Endothelial cell of umbilical vein (primary cell): ENCODE measurements around the gene TRIM23. TPM values are rescaled to one million over a fixed set of nuclear protein-coding genes. Genes with fewer than 3 reads are reported as not detected.
A peak's percentile ranks its signal among the peaks of the same experiment; 100 is the strongest.

Experiments used
- BruUV-seq: library from RNA; stranded (reverse); fragments of 400-500 nt; replicated peaks from 2 replicates; lab custom pipeline; 2021; lab: Mats Ljungman, UMichigan
- CTCF ChIA-PET: fragments of 300-600, 350-600 bp; sonication (Branson Sonifier 250); formaldehyde crosslinking; loops from one replicate; lab custom pipeline; 2021; ENCODE audit warnings: antibody characterized with exemption, inconsistent platforms; lab: Charles Lee
- POLR2A ChIA-PET: fragments of 300-600, 350-600 bp; sonication (Branson Sonifier 250); formaldehyde crosslinking; loops from one replicate; lab custom pipeline; 2021; ENCODE audit warnings: antibody characterized with exemption, inconsistent platforms; lab: Charles Lee
- DNase-seq: peaks from one replicate; pipeline ENCODE4 v3.0.0-alpha.2; 2011; ENCODE audit warnings: low read depth, low spot score
- FAIRE-seq: peaks from 2 replicates; lab custom pipeline; 2011; peaks lifted over from hg19 to GRCh38; lab: Jason Lieb, UNC
- H2AFZ ChIP-seq: 2 replicates; pipeline ENCODE4 v1.6.0; 2012; ENCODE audit warnings: low read depth, low read length, control low read depth, inconsistent platforms
- H3K27ac ChIP-seq: 2 replicates; pipeline ENCODE4 v1.5.1; 2011; ENCODE audit warnings: low read depth, mild to moderate bottlenecking, control low read depth, low read length, moderate library complexity; ENCODE audit not compliant: insufficient read depth
- H3K27me3 ChIP-seq, 2 experiments: 2 replicates each; pipeline versions ENCODE4 v1.6.0 to v1.6.1; 2011; ENCODE audit warnings: low read length in 2 of 2, mixed read lengths in 1 of 2; ENCODE audit not compliant: control insufficient read depth in 2 of 2, insufficient read depth in 2 of 2
- H3K36me3 ChIP-seq, 2 experiments: 2 replicates in 1 of 2; 3 replicates in 1 of 2; pipeline ENCODE4 v1.5.1; 2011; ENCODE audit warnings: low read length in 2 of 2, mild to moderate bottlenecking in 1 of 2, moderate library complexity in 1 of 2; ENCODE audit not compliant: control insufficient read depth in 2 of 2, insufficient read depth in 2 of 2; ENCODE audit errors: extremely low read depth in 1 of 2
- H3K4me1 ChIP-seq: 3 replicates; pipeline ENCODE4 v1.5.1; 2011; ENCODE audit warnings: mild to moderate bottlenecking, low read length; ENCODE audit not compliant: control insufficient read depth, insufficient read depth; ENCODE audit errors: extremely low read depth
- H3K4me2 ChIP-seq: 2 replicates; pipeline ENCODE4 v1.6.1; 2011; ENCODE audit warnings: low read length, control low read depth, mixed read lengths; ENCODE audit not compliant: insufficient read depth
- H3K4me3 ChIP-seq, 3 experiments: fragments of 200-600 bp in 1 of 3; sonication (generic), shearing (Covaris generic) in 1 of 3; replicated peaks in 1 of 3; 2 replicates each; pipeline ENCODE4 v1.5.1; 2011 to 2016; ENCODE audit warnings: control low read depth in 3 of 3, low read length in 3 of 3, mild to moderate bottlenecking in 2 of 3, inconsistent platforms in 1 of 3, low read depth in 1 of 3, moderate library complexity in 1 of 3; ENCODE audit not compliant: insufficient read depth in 1 of 3
- H3K79me2 ChIP-seq: 2 replicates; pipeline ENCODE4 v1.6.0; 2012; ENCODE audit warnings: low read length, inconsistent platforms; ENCODE audit not compliant: control insufficient read depth, insufficient read depth
- H3K9ac ChIP-seq: replicated peaks from 2 replicates; pipeline ENCODE3; 2011; ENCODE audit warnings: low read length, control low read depth; ENCODE audit not compliant: insufficient read depth; ENCODE audit errors: extremely low read depth
- H3K9me1 ChIP-seq: replicated peaks from 3 replicates; pipeline ENCODE4 v1.6.0; 2011; ENCODE audit warnings: mild to moderate bottlenecking, low read length; ENCODE audit not compliant: control insufficient read depth, insufficient read depth; ENCODE audit errors: extremely low read depth
- H3K9me3 ChIP-seq: replicated peaks from 2 replicates; pipeline ENCODE4 v1.5.1; 2012; ENCODE audit warnings: low read length, inconsistent platforms; ENCODE audit not compliant: control insufficient read depth, insufficient read depth
- H4K20me1 ChIP-seq: replicated peaks from 2 replicates; pipeline ENCODE3; 2011; ENCODE audit warnings: mild to moderate bottlenecking, low read length; ENCODE audit not compliant: control insufficient read depth, insufficient read depth; ENCODE audit errors: extremely low read depth
- EZH2 ChIP-seq: IDR thresholded peaks from 2 replicates; pipeline ENCODE4 v1.6.1; 2012; ENCODE audit warnings: borderline replicate concordance, low read depth, mild to moderate bottlenecking, moderate library complexity, low read length, inconsistent platforms; ENCODE audit not compliant: severe bottlenecking
- FOS ChIP-seq: IDR thresholded peaks from 2 replicates; pipeline ENCODE4 v1.6.1; 2011; ENCODE audit warnings: mild to moderate bottlenecking, low read length, moderate library complexity, borderline replicate concordance; ENCODE audit not compliant: insufficient read depth
- GATA2 ChIP-seq: IDR thresholded peaks from 2 replicates; pipeline ENCODE4 v1.7.0; 2011; ENCODE audit warnings: low read depth, mild to moderate bottlenecking, moderate library complexity, mixed read lengths, low read length; ENCODE audit not compliant: insufficient read length, insufficient read depth
- JUN ChIP-seq: IDR thresholded peaks from 2 replicates; pipeline ENCODE4 v1.6.1; 2011; ENCODE audit warnings: borderline replicate concordance, low read depth; ENCODE audit not compliant: insufficient read length, insufficient read depth
- MYC ChIP-seq: IDR thresholded peaks from one replicate; pipeline ENCODE4 v1.6.1; 2011; ENCODE audit warnings: mild to moderate bottlenecking, low read depth, low read length
- POLR2A ChIP-seq: IDR thresholded peaks from 2 replicates; pipeline ENCODE4 v1.6.1; 2012; ENCODE audit warnings: low read depth, mild to moderate bottlenecking, control low read depth, low read length
- POLR2AphosphoS5 ChIP-seq: IDR thresholded peaks from 2 replicates; pipeline ENCODE4 v1.6.1; 2012; ENCODE audit warnings: low read depth, mild to moderate bottlenecking, control low read depth, low read length, moderate library complexity; ENCODE audit not compliant: insufficient read depth
- dilution Hi-C: fragments of 300-500 bp; cut with MboI; formaldehyde crosslinking; loops from one replicate; pipeline ENCODE4 v1.15.0; 2019; ENCODE audit warnings: low sequenced_read_pairs; ENCODE audit not compliant: extremely low pct_ligation_motif_present
- intact Hi-C: fragments of 100-400 bp; cut with micrococcal nuclease; formaldehyde crosslinking; loops from one replicate; pipeline ENCODE4 v1.10.0; 2022
- polyA plus RNA-seq, 4 experiments: library from polyadenylated mRNA; depleted of rRNA in 3 of 4; stranded (reverse) in 3 of 4; unstranded in 1 of 4; fragments of >200 nt; gene quantifications; 2 replicates each; pipeline versions ENCODE4 v1.2.1 to v1.2.3, GENCODE V29; 2011 to 2012; ENCODE audit warnings: missing spikeins in 1 of 4
- total RNA-seq: library from RNA; stranded (reverse); gene quantifications from 2 replicates; pipeline ENCODE4 v1.2.3, GENCODE V29; 2021
- TF ChIP-seq, protein P1 (sequence below), 2 donors: IDR thresholded peaks; 1 replicate in 1 of 2; 2 replicates in 1 of 2; pipeline ENCODE4 v1.5.1; 2011; ENCODE audit warnings: low read length in 2 of 2, mild to moderate bottlenecking in 2 of 2, moderate library complexity in 2 of 2, control low read depth in 1 of 2, inconsistent platforms in 1 of 2, low read depth in 1 of 2; ENCODE audit not compliant: insufficient read depth in 1 of 2; ENCODE audit errors: extremely low read depth in 1 of 2
- TF ChIP-seq, protein P2 (sequence below): IDR thresholded peaks from 2 replicates; pipeline ENCODE4 v1.6.1; 2011; ENCODE audit not compliant: insufficient read depth, insufficient read length

The TRIM23 gene
- total and polyA plus RNA-seq, 2 donors (not counting 3 experiments of a cell fraction or from before 2014, with no cell fraction given): 2.2 to 10.6 TPM

- TF ChIP-seq POLR2AphosphoS5 (peak; percentile 43), POLR2A (peak; percentile 56), EZH2 (no peak)
- Histone ChIP-seq H3K27me3 (no peaks in the 10 kb centered on the region), H3K36me3 (peaks cover 0 to 2% of the 10 kb centered on the region in 2 experiments), H3K4me1 (peaks cover 19% of the 10 kb centered on the region), H2AFZ (peak within 1 kb of the TSS; percentile 94), H3K9ac (peak within 1 kb of the TSS; percentile 85), H3K27ac (peak within 1 kb of the TSS; percentile 84), H3K79me2 (peaks cover 61% of the 10 kb centered on the region), H4K20me1 (no peaks in the 10 kb centered on the region), H3K4me3 (peak within 1 kb of the TSS; percentile 76 to 97 (median 92)), H3K4me2 (peak within 1 kb of the TSS; percentile 100), H3K9me3 (no peaks in the 10 kb centered on the region), H3K9me1 (no peaks in the 10 kb centered on the region)
- ChIA-PET CTCF (interaction anchor here (1.1 kb wide), 1 partner anchor 102 kb away, joined by 5 read pairs; no protein-coding TSS in a partner anchor), POLR2A (no interaction called here)
- FAIRE-seq (no peak), DNase-seq (peak; percentile 92)
- BruUV-seq: TSS peak; percentile 81
- intact Hi-C loops: loop anchor here (2.0 to 10.0 kb wide), 3 partner anchors 98 to 520 kb away; partner anchors contain the start of genes ERBIN, NLN, SGTB and SREK1
- dilution Hi-C loops: no loop called here
These were observed 730 bp upstream of the TRIM23 start, which contains the start of the genes SHLD3 and TRAPPC13 for GRCh38 chr5:65624571-65625555. TSS of gene SHLD3 (plus strand) at chr5:65625027. CDS start at chr5:65629588, 4,561 bp downstream. TSS of gene TRAPPC13 (plus strand) at chr5:65625027. CDS start at chr5:65625061, 34 bp downstream.

- POLR2A ChIA-PET: no interaction called here
- no peak for DNase-seq
- TF ChIP-seq, protein P1, sequence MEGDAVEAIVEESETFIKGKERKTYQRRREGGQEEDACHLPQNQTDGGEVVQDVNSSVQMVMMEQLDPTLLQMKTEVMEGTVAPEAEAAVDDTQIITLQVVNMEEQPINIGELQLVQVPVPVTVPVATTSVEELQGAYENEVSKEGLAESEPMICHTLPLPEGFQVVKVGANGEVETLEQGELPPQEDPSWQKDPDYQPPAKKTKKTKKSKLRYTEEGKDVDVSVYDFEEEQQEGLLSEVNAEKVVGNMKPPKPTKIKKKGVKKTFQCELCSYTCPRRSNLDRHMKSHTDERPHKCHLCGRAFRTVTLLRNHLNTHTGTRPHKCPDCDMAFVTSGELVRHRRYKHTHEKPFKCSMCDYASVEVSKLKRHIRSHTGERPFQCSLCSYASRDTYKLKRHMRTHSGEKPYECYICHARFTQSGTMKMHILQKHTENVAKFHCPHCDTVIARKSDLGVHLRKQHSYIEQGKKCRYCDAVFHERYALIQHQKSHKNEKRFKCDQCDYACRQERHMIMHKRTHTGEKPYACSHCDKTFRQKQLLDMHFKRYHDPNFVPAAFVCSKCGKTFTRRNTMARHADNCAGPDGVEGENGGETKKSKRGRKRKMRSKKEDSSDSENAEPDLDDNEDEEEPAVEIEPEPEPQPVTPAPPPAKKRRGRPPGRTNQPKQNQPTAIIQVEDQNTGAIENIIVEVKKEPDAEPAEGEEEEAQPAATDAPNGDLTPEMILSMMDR (IDR thresholded peaks at IDR 0.05; ENCODE audit: extremely low read depth in 1 of 2, insufficient read depth in 1 of 2, low read depth in 1 of 2, low read length in 2 of 2): no peak
- no peak for TF ChIP-seq POLR2A
- TF ChIP-seq MYC: no peak
- TF ChIP-seq GATA2: no peak
- TF ChIP-seq, protein P2, sequence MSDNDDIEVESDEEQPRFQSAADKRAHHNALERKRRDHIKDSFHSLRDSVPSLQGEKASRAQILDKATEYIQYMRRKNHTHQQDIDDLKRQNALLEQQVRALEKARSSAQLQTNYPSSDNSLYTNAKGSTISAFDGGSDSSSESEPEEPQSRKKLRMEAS: no peak
- TF ChIP-seq JUN: no peak
- TF ChIP-seq FOS: no peak
- no peak for TF ChIP-seq EZH2
- TF ChIP-seq POLR2AphosphoS5: no peak
These were observed 651 bp downstream of the TRIM23 start for GRCh38 chr5:65623482-65623881.

More at GRCh38 chr5:65623482-65623881, 651 bp downstream of the TRIM23 start:
- Histone ChIP-seq H3K4me2 (peak overlapping the region; percentile 100), H3K27ac (peak overlapping the region; percentile 21), H3K9me3 (no peaks in the 10 kb centered on the region), H3K79me2 (peaks cover 57% of the 10 kb centered on the region), H2AFZ (peak overlapping the region; percentile 88), H3K9me1 (no peaks in the 10 kb centered on the region), H4K20me1 (no peaks in the 10 kb centered on the region), H3K4me1 (peaks cover 19% of the 10 kb centered on the region), H3K9ac (peak overlapping the region; percentile 85), H3K27me3 (no peaks in the 10 kb centered on the region), H3K36me3 (no peaks in the 10 kb centered on the region), H3K4me3 (peak overlapping the region; percentile 76 to 97 (median 92))
- dilution Hi-C loops: no loop called here
- intact Hi-C loops: loop anchor here (10.0 kb wide), 2 partner anchors 301 to 521 kb away; partner anchors contain the start of genes ERBIN and SREK1
- CTCF ChIA-PET: interaction anchor here (0.6 to 1.1 kb wide), 3 partner anchors 28 to 719 kb away, joined by 3 to 5 read pairs (median 5); no protein-coding TSS in a partner anchor
- no TSS peak for BruUV-seq
- no peak for FAIRE-seq
